HEK293 (cell line): ENCODE measurements around the gene MAP1B.

ENCODE experiments used
- BCL11B ChIP-seq: fragments of 450-650 bp; formaldehyde crosslinking; IDR thresholded peaks from 2 replicates; pipeline ENCODE4 v1.5.1; 2016; ENCODE audit warnings: low read depth, missing biosample characterization, missing genetic modification characterization
- FEZF1 ChIP-seq: fragments of 450-650 bp; formaldehyde crosslinking; IDR thresholded peaks from 2 replicates; pipeline ENCODE4 v1.5.1; 2016; ENCODE audit warnings: missing biosample characterization, missing genetic modification characterization
- GFI1B ChIP-seq: fragments of 450-650 bp; formaldehyde crosslinking; IDR thresholded peaks from 2 replicates; pipeline ENCODE4 v1.5.1; 2016; ENCODE audit warnings: missing biosample characterization, missing genetic modification characterization
- HOXA7 ChIP-seq: sonication (generic); formaldehyde crosslinking; IDR thresholded peaks from 2 replicates; pipeline ENCODE4 v1.8.1; 2022; ENCODE audit warnings: missing genetic modification reagents, borderline replicate concordance
- HOXD13 ChIP-seq: sonication (generic); formaldehyde crosslinking; IDR thresholded peaks from 2 replicates; pipeline ENCODE4 v1.8.0; 2022; ENCODE audit warnings: missing genetic modification reagents, borderline replicate concordance
- KLF7 ChIP-seq: fragments of 450-650 bp; formaldehyde crosslinking; IDR thresholded peaks from 2 replicates; pipeline ENCODE4 v1.5.1; 2016; ENCODE audit warnings: missing biosample characterization, missing genetic modification characterization, borderline replicate concordance
- OVOL3 ChIP-seq: fragments of 450-650 bp; formaldehyde crosslinking; IDR thresholded peaks from 2 replicates; pipeline ENCODE4 v1.5.1; 2016; ENCODE audit warnings: missing biosample characterization, missing genetic modification characterization
- WT1 ChIP-seq: fragments of 450-650 bp; formaldehyde crosslinking; IDR thresholded peaks from 2 replicates; pipeline ENCODE4 v1.5.1; 2016; ENCODE audit warnings: missing biosample characterization, missing genetic modification characterization
- ZBTB48 ChIP-seq: fragments of 450-650 bp; formaldehyde crosslinking; IDR thresholded peaks from 2 replicates; pipeline ENCODE4 v1.5.1; 2016; ENCODE audit warnings: missing biosample characterization, missing genetic modification characterization
- ZBTB7A ChIP-seq: fragments of 450-650 bp; formaldehyde crosslinking; IDR thresholded peaks from 2 replicates; pipeline ENCODE4 v1.5.1; 2016; ENCODE audit warnings: low read depth, missing biosample characterization, missing genetic modification characterization
- ZNF112 ChIP-seq: fragments of 450-650 bp; formaldehyde crosslinking; IDR thresholded peaks from 2 replicates; pipeline ENCODE4 v1.5.0; 2017; ENCODE audit warnings: missing biosample characterization, missing genetic modification characterization
- ZNF132 ChIP-seq: fragments of 450-650 bp; formaldehyde crosslinking; IDR thresholded peaks from 2 replicates; pipeline ENCODE4 v1.5.1; 2017; ENCODE audit warnings: missing biosample characterization, missing genetic modification characterization, borderline replicate concordance
- ZNF138 ChIP-seq: fragments of 450-650 bp; formaldehyde crosslinking; IDR thresholded peaks from 2 replicates; pipeline ENCODE4 v1.5.1; 2016; ENCODE audit warnings: missing biosample characterization, missing genetic modification characterization, borderline replicate concordance
- ZNF157 ChIP-seq: fragments of 450-650 bp; formaldehyde crosslinking; IDR thresholded peaks from 2 replicates; pipeline ENCODE4 v1.5.1; 2016; ENCODE audit warnings: missing biosample characterization, missing genetic modification characterization
- ZNF248 ChIP-seq: fragments of 450-650 bp; formaldehyde crosslinking; IDR thresholded peaks from 2 replicates; pipeline ENCODE4 v1.5.1; 2017; ENCODE audit warnings: missing biosample characterization, missing genetic modification characterization
- ZNF292 ChIP-seq: fragments of 450-650 bp; formaldehyde crosslinking; IDR thresholded peaks from 2 replicates; pipeline ENCODE4 v1.5.1; 2016; ENCODE audit warnings: low read depth, missing biosample characterization, missing genetic modification characterization, borderline replicate concordance
- ZNF324 ChIP-seq: fragments of 450-650 bp; formaldehyde crosslinking; IDR thresholded peaks from 2 replicates; pipeline ENCODE4 v1.5.1; 2016; ENCODE audit warnings: missing biosample characterization, missing genetic modification characterization
- ZNF610 ChIP-seq: fragments of 450-650 bp; formaldehyde crosslinking; IDR thresholded peaks from 2 replicates; pipeline ENCODE4 v1.5.1; 2016; ENCODE audit warnings: missing biosample characterization, missing genetic modification characterization, borderline replicate concordance
- ZNF624 ChIP-seq: fragments of 450-650 bp; formaldehyde crosslinking; IDR thresholded peaks from 2 replicates; pipeline ENCODE4 v1.5.1; 2017; ENCODE audit warnings: missing biosample characterization, missing genetic modification characterization
- ZNF664 ChIP-seq: fragments of 450-650 bp; formaldehyde crosslinking; IDR thresholded peaks from 2 replicates; pipeline ENCODE4 v1.5.1; 2016; ENCODE audit warnings: missing biosample characterization, missing genetic modification characterization
- ZNF776 ChIP-seq: fragments of 450-650 bp; formaldehyde crosslinking; IDR thresholded peaks from 2 replicates; pipeline ENCODE4 v1.5.0; 2017; ENCODE audit warnings: missing biosample characterization, missing genetic modification characterization, borderline replicate concordance
- ZSCAN30 ChIP-seq: fragments of 450-650 bp; IDR thresholded peaks from 2 replicates; pipeline ENCODE4 v1.5.1; 2018; ENCODE audit warnings: missing biosample characterization, mild to moderate bottlenecking, missing genetic modification characterization, moderate library complexity
- TF ChIP-seq, protein P1 (sequence below): fragments of 450-650 bp; formaldehyde crosslinking; IDR thresholded peaks from 2 replicates; pipeline ENCODE4 v1.5.1; 2016; ENCODE audit warnings: missing biosample characterization, missing genetic modification characterization
- TF ChIP-seq, protein P2 (sequence below): fragments of 450-650 bp; formaldehyde crosslinking; IDR thresholded peaks from 2 replicates; pipeline ENCODE4 v1.5.1; 2016; ENCODE audit warnings: missing biosample characterization, missing genetic modification characterization
- TF ChIP-seq, protein P3 (sequence below): fragments of 450-650 bp; formaldehyde crosslinking; IDR thresholded peaks from 2 replicates; pipeline ENCODE4 v1.5.1; 2016; ENCODE audit warnings: missing biosample characterization, missing genetic modification characterization
- TF ChIP-seq, protein P4 (sequence below): fragments of 450-650 bp; formaldehyde crosslinking; IDR thresholded peaks from 2 replicates; pipeline ENCODE4 v1.5.1; 2016; ENCODE audit warnings: missing biosample characterization, missing genetic modification characterization
- TF ChIP-seq, protein P5 (sequence below): fragments of 450-650 bp; formaldehyde crosslinking; IDR thresholded peaks from 2 replicates; pipeline ENCODE4 v1.5.1; 2016; ENCODE audit warnings: missing biosample characterization, missing genetic modification characterization
- TF ChIP-seq, protein P6 (sequence below): fragments of 450-650 bp; formaldehyde crosslinking; IDR thresholded peaks from 2 replicates; pipeline ENCODE4 v1.5.1; 2016; ENCODE audit warnings: missing biosample characterization, missing genetic modification characterization
- TF ChIP-seq, protein P7 (sequence below): fragments of 450-650 bp; formaldehyde crosslinking; IDR thresholded peaks from 2 replicates; pipeline ENCODE4 v1.5.1; 2016; ENCODE audit warnings: missing biosample characterization, missing genetic modification characterization

The MAP1B gene

DNA sequence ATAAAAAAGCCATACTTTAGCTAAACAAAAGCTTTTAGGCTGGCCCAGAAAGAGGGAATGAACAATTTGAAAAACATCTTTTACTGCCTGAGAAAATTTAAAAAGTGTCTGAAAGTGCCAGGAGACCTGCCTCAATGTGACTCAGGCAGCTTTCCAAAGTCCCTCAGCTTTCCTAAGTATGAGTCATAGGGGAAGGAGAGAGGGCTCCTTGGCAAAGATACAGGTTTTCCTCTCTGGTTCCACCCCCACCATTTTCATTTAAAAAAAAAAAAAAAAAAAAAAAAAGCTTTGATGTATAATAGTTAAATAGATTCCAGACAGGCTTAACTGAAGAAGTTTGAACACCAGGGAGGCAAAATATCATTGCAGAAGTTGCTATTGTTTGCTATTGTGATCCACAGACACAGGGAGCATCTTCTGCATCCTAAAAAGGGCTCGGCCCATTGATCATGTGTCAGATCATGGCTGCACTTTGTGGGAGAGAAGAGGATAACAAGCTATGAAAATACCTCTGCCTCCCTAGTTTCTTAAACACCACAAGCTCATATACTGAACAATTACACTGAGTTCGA lies 141.2 kb downstream of the MAP1B start (continued):
- TF ChIP-seq GFI1B (no peak), ZNF132 (tag by site-specific recombination) (no peak), ZSCAN30 (0 out of 2 replicates have a peak, but pooled peaks have one; percentile 13), FEZF1 (tag by site-specific recombination) (peak; percentile 27; the same call in 1 of the 2 replicates), ZNF664 (tag by site-specific recombination) (no peak), ZNF776 (tag by site-specific recombination) (no peak), ZNF157 (tag by site-specific recombination) (no peak), ZNF248 (tag by site-specific recombination) (no peak), ZBTB48 (tag by site-specific recombination) (peak; percentile 38; the same call in 1 of the 2 replicates), KLF7 (no peak), ZNF138 (tag by site-specific recombination) (no peak), WT1 (tag by site-specific recombination) (peak; percentile 97), HOXD13 (no peak), OVOL3 (tag by site-specific recombination) (peak; percentile 14; the same call in 1 of the 2 replicates), ZNF292 (no peak), BCL11B (tag by site-specific recombination) (no peak), ZNF624 (no peak), HOXA7 (CRISPR knock-in tag) (no peak), ZBTB7A (tag by site-specific recombination) (no peak), ZNF112 (tag by site-specific recombination) (no peak), ZNF324 (tag by site-specific recombination) (no peak), ZNF610 (tag by site-specific recombination) (no peak)
- TF ChIP-seq, protein P1, sequence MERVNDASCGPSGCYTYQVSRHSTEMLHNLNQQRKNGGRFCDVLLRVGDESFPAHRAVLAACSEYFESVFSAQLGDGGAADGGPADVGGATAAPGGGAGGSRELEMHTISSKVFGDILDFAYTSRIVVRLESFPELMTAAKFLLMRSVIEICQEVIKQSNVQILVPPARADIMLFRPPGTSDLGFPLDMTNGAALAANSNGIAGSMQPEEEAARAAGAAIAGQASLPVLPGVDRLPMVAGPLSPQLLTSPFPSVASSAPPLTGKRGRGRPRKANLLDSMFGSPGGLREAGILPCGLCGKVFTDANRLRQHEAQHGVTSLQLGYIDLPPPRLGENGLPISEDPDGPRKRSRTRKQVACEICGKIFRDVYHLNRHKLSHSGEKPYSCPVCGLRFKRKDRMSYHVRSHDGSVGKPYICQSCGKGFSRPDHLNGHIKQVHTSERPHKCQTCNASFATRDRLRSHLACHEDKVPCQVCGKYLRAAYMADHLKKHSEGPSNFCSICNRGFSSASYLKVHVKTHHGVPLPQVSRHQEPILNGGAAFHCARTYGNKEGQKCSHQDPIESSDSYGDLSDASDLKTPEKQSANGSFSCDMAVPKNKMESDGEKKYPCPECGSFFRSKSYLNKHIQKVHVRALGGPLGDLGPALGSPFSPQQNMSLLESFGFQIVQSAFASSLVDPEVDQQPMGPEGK (tag by site-specific recombination) = peak; percentile 52; the same call in 1 of the 2 replicates
- TF ChIP-seq, protein P2, sequence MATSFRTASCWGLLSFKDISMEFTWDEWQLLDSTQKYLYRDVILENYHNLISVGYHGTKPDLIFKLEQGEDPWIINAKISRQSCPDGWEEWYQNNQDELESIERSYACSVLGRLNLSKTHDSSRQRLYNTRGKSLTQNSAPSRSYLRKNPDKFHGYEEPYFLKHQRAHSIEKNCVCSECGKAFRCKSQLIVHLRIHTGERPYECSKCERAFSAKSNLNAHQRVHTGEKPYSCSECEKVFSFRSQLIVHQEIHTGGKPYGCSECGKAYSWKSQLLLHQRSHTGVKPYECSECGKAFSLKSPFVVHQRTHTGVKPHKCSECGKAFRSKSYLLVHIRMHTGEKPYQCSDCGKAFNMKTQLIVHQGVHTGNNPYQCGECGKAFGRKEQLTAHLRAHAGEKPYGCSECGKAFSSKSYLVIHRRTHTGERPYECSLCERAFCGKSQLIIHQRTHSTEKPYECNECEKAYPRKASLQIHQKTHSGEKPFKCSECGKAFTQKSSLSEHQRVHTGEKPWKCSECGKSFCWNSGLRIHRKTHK (tag by site-specific recombination) = no peak
- TF ChIP-seq, protein P3, sequence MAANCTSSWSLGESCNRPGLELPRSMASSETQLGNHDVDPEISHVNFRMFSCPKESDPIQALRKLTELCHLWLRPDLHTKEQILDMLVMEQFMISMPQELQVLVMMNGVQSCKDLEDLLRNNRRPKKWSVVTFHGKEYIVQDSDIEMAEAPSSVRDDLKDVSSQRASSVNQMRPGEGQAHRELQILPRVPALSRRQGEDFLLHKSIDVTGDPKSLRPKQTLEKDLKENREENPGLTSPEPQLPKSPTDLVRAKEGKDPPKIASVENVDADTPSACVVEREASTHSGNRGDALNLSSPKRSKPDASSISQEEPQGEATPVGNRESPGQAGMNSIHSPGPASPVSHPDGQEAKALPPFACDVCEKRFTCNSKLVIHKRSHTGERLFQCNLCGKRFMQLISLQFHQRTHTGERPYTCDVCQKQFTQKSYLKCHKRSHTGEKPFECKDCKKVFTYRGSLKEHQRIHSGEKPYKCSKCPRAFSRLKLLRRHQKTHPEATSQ = no peak
- TF ChIP-seq, protein P4, sequence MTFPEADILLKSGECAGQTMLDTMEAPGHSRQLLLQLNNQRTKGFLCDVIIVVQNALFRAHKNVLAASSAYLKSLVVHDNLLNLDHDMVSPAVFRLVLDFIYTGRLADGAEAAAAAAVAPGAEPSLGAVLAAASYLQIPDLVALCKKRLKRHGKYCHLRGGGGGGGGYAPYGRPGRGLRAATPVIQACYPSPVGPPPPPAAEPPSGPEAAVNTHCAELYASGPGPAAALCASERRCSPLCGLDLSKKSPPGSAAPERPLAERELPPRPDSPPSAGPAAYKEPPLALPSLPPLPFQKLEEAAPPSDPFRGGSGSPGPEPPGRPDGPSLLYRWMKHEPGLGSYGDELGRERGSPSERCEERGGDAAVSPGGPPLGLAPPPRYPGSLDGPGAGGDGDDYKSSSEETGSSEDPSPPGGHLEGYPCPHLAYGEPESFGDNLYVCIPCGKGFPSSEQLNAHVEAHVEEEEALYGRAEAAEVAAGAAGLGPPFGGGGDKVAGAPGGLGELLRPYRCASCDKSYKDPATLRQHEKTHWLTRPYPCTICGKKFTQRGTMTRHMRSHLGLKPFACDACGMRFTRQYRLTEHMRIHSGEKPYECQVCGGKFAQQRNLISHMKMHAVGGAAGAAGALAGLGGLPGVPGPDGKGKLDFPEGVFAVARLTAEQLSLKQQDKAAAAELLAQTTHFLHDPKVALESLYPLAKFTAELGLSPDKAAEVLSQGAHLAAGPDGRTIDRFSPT = no peak
- TF ChIP-seq, protein P5, sequence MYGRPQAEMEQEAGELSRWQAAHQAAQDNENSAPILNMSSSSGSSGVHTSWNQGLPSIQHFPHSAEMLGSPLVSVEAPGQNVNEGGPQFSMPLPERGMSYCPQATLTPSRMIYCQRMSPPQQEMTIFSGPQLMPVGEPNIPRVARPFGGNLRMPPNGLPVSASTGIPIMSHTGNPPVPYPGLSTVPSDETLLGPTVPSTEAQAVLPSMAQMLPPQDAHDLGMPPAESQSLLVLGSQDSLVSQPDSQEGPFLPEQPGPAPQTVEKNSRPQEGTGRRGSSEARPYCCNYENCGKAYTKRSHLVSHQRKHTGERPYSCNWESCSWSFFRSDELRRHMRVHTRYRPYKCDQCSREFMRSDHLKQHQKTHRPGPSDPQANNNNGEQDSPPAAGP (tag by site-specific recombination) = no peak
- TF ChIP-seq, protein P6, sequence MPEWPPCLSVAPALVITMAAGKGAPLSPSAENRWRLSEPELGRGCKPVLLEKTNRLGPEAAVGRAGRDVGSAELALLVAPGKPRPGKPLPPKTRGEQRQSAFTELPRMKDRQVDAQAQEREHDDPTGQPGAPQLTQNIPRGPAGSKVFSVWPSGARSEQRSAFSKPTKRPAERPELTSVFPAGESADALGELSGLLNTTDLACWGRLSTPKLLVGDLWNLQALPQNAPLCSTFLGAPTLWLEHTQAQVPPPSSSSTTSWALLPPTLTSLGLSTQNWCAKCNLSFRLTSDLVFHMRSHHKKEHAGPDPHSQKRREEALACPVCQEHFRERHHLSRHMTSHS (tag by site-specific recombination) = no peak
- TF ChIP-seq, protein P7, sequence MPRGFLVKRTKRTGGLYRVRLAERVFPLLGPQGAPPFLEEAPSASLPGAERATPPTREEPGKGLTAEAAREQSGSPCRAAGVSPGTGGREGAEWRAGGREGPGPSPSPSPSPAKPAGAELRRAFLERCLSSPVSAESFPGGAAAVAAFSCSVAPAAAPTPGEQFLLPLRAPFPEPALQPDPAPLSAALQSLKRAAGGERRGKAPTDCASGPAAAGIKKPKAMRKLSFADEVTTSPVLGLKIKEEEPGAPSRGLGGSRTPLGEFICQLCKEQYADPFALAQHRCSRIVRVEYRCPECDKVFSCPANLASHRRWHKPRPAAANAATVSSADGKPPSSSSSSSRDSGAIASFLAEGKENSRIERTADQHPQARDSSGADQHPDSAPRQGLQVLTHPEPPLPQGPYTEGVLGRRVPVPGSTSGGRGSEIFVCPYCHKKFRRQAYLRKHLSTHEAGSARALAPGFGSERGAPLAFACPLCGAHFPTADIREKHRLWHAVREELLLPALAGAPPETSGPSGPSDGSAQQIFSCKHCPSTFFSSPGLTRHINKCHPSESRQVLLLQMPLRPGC = no peak
